ENCODE measurements around the gene C16orf90. TPM values are rescaled to one million over a fixed set of nuclear protein-coding genes. Genes with fewer than 3 reads are reported as not detected.

The C16orf90 gene
- total and polyA plus RNA-seq, 4 donors = not detected

DNA sequence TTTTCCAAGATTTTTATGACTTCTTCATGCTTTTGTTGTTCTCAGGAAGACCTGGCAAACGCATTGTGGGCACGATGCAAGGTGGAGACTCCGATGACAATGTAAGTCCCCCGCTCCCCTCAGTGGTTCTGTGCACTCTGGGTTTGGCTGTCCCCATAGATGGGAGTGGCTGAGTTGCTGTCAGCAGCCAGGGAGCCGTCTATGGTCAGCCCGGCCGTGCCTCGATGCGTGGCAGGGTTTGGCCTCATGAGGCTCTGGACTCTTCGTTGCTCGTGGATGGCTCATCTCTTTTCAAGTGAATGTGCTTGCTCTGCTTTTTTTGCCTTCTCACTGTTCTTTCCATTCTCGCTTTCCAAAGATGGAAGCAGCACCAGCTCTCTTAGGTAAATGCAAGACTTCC is 37.5 kb upstream of the C16orf90 start:
- H3K36me3 ChIP-seq (ENCODE audit: control insufficient read depth in 4 of 4, insufficient read depth in 3 of 4, low read depth in 1 of 4, low read length in 3 of 4) = peaks cover 2 to 33% (median 11%) of the 10 kb centered on the region in 4 donors
- H3K4me3 ChIP-seq (ENCODE audit: low read depth in 1 of 3, low read length in 3 of 3) = no peak overlapping the region
- no peaks in the 10 kb centered on the region for H3K27me3 ChIP-seq (ENCODE audit: control insufficient read depth in 4 of 4, insufficient read depth in 4 of 4, low read length in 3 of 4)
- no peak overlapping the region for H3K27ac ChIP-seq (ENCODE audit: low read depth in 1 of 2, low read length in 2 of 2)
- 97% methylated on average over 12 of the region's 12 CpGs for WGBS
- DNase-seq (ENCODE audit: low spot score) = no peak
- TF ChIP-seq, protein P1, sequence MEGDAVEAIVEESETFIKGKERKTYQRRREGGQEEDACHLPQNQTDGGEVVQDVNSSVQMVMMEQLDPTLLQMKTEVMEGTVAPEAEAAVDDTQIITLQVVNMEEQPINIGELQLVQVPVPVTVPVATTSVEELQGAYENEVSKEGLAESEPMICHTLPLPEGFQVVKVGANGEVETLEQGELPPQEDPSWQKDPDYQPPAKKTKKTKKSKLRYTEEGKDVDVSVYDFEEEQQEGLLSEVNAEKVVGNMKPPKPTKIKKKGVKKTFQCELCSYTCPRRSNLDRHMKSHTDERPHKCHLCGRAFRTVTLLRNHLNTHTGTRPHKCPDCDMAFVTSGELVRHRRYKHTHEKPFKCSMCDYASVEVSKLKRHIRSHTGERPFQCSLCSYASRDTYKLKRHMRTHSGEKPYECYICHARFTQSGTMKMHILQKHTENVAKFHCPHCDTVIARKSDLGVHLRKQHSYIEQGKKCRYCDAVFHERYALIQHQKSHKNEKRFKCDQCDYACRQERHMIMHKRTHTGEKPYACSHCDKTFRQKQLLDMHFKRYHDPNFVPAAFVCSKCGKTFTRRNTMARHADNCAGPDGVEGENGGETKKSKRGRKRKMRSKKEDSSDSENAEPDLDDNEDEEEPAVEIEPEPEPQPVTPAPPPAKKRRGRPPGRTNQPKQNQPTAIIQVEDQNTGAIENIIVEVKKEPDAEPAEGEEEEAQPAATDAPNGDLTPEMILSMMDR (IDR thresholded peaks at IDR 0.05; ENCODE audit: low read depth, low read length, missing input control) = no peak
- TF ChIP-seq, protein P2, sequence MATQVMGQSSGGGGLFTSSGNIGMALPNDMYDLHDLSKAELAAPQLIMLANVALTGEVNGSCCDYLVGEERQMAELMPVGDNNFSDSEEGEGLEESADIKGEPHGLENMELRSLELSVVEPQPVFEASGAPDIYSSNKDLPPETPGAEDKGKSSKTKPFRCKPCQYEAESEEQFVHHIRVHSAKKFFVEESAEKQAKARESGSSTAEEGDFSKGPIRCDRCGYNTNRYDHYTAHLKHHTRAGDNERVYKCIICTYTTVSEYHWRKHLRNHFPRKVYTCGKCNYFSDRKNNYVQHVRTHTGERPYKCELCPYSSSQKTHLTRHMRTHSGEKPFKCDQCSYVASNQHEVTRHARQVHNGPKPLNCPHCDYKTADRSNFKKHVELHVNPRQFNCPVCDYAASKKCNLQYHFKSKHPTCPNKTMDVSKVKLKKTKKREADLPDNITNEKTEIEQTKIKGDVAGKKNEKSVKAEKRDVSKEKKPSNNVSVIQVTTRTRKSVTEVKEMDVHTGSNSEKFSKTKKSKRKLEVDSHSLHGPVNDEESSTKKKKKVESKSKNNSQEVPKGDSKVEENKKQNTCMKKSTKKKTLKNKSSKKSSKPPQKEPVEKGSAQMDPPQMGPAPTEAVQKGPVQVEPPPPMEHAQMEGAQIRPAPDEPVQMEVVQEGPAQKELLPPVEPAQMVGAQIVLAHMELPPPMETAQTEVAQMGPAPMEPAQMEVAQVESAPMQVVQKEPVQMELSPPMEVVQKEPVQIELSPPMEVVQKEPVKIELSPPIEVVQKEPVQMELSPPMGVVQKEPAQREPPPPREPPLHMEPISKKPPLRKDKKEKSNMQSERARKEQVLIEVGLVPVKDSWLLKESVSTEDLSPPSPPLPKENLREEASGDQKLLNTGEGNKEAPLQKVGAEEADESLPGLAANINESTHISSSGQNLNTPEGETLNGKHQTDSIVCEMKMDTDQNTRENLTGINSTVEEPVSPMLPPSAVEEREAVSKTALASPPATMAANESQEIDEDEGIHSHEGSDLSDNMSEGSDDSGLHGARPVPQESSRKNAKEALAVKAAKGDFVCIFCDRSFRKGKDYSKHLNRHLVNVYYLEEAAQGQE (IDR thresholded peaks at IDR 0.05) = no peak
- TF ChIP-seq FOXA2 (IDR thresholded peaks at IDR 0.05) = no peak
- TF ChIP-seq, protein P3, sequence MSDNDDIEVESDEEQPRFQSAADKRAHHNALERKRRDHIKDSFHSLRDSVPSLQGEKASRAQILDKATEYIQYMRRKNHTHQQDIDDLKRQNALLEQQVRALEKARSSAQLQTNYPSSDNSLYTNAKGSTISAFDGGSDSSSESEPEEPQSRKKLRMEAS (IDR thresholded peaks at IDR 0.05) = no peak
- no peak for TF ChIP-seq FOXA1 (IDR thresholded peaks at IDR 0.05)
- TF ChIP-seq GABPA (IDR thresholded peaks at IDR 0.05 in 1 of 2, conservative IDR thresholded peaks at IDR 0.05 in 1 of 2) = no peak
- TF ChIP-seq YY1 (IDR thresholded peaks at IDR 0.05) = no peak
- no peak overlapping the region for H3K9ac ChIP-seq (ENCODE audit: low read depth in 1 of 2, low read length in 2 of 2)
- no peaks in the 10 kb centered on the region for H3K9me3 ChIP-seq (ENCODE audit: control insufficient read depth in 4 of 4, low read length in 3 of 4)
- H3K4me1 ChIP-seq (ENCODE audit: control insufficient read depth in 4 of 4, insufficient read depth in 4 of 4, low read length in 3 of 4) = peaks cover 2 to 16% (median 10%) of the 10 kb centered on the region in 4 donors

DNA sequence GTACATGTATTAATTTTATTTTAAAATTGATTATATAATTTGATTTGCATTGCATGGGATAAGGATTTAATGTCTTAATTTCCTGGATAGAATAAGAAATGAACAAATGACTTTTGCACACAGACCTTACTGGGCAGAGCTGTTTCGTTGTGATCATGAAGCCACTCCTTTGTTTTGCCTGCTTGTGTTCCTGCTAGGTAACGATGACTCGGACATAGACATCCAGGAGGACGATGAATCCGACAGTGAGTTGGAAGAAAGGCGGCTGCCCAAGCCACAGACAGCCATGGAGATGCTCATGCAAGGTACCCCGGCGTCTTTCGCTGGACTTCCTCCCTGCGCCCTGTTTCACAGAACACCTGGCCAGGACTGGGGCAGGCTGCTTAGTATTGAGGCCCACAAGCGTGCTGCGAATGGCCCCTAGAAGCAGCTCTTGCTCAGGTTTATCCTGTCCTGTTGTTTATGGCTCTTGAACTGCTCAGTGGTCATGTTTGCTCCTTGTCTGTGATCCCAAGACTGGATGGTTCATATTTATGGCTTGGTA is 35.2 kb upstream of the C16orf90 start:
- Histone ChIP-seq H3K27me3 (ENCODE audit: control insufficient read depth in 4 of 4, insufficient read depth in 4 of 4, low read length in 3 of 4) (no peaks in the 10 kb centered on the region), H3K27ac (ENCODE audit: low read depth in 1 of 2, low read length in 2 of 2) (no peak overlapping the region), H3K4me1 (ENCODE audit: control insufficient read depth in 4 of 4, insufficient read depth in 4 of 4, low read length in 3 of 4) (peaks cover 0 to 2% (median 0%) of the 10 kb centered on the region in 4 donors), H3K4me3 (ENCODE audit: low read depth in 1 of 3, low read length in 3 of 3) (no peak overlapping the region), H3K9ac (ENCODE audit: low read depth in 1 of 2, low read length in 2 of 2) (no peak overlapping the region), H3K9me3 (ENCODE audit: control insufficient read depth in 4 of 4, low read length in 3 of 4) (no peaks in the 10 kb centered on the region), H3K36me3 (ENCODE audit: control insufficient read depth in 4 of 4, insufficient read depth in 3 of 4, low read depth in 1 of 4, low read length in 3 of 4) (peaks cover 2 to 31% (median 11%) of the 10 kb centered on the region in 4 donors)
- 97% methylated on average over 12 of the region's 12 CpGs for WGBS
- no peak for TF ChIP-seq YY1 (IDR thresholded peaks at IDR 0.05)
- no peak for TF ChIP-seq RXRA (IDR thresholded peaks at IDR 0.05)
- TF ChIP-seq, protein P1 (IDR thresholded peaks at IDR 0.05; ENCODE audit: low read depth, low read length, missing input control) = no peak
- TF ChIP-seq HNF4A (conservative IDR thresholded peaks at IDR 0.05) = no peak
- TF ChIP-seq, protein P3 (IDR thresholded peaks at IDR 0.05) = no peak
- no peak for TF ChIP-seq FOXA1 (IDR thresholded peaks at IDR 0.05)
- no peak for TF ChIP-seq GABPA (IDR thresholded peaks at IDR 0.05 in 1 of 2, conservative IDR thresholded peaks at IDR 0.05 in 1 of 2)
- TF ChIP-seq RAD21 (IDR thresholded peaks at IDR 0.05) = no peak
- TF ChIP-seq, protein P2 (IDR thresholded peaks at IDR 0.05) = no peak
- TF ChIP-seq JUND (IDR thresholded peaks at IDR 0.05) = no peak
- DNase-seq (ENCODE audit: low spot score) = no peak

Data from liver (tissue), 9 donors.